GM12892 (cell line): ENCODE results near the gene KRTAP10-6.

ENCODE experiments used
- DNase-seq: peaks from one replicate; pipeline ENCODE4 v3.0.0; 2011; ENCODE audit not compliant: insufficient read length
- FAIRE-seq: peaks from 2 replicates; lab custom pipeline; 2011; peaks lifted over from hg19 to GRCh38; lab: Jason Lieb, UNC
- POLR2A ChIP-seq: IDR thresholded peaks from 2 replicates; pipeline ENCODE4 v1.6.1; 2011; ENCODE audit warnings: low read depth, low read length, control low read depth
- POLR2AphosphoS5 ChIP-seq: IDR thresholded peaks from 2 replicates; pipeline ENCODE4 v1.6.1; 2011; ENCODE audit warnings: low read depth, low read length, control low read depth
- TAF1 ChIP-seq: IDR thresholded peaks from 2 replicates; pipeline ENCODE4 v1.6.1; 2011; ENCODE audit warnings: low read depth, mild to moderate bottlenecking, control low read depth, low read length, borderline replicate concordance

KRTAP10-6 gene

GRCh38 chr21:44626673-44627143 lies 34.4 kb upstream of the KRTAP10-6 start, which contains the start of gene KRTAP10-9:
Gene KRTAP10-9 (plus strand): TSS chr21:44627093. CDS start chr21:44627172, 79 bp downstream.
- DNase-seq (no peak), FAIRE-seq (no peak)
- TF ChIP-seq POLR2AphosphoS5: no peak
- TF ChIP-seq TAF1: no peak
- no peak for TF ChIP-seq POLR2A

DNA sequence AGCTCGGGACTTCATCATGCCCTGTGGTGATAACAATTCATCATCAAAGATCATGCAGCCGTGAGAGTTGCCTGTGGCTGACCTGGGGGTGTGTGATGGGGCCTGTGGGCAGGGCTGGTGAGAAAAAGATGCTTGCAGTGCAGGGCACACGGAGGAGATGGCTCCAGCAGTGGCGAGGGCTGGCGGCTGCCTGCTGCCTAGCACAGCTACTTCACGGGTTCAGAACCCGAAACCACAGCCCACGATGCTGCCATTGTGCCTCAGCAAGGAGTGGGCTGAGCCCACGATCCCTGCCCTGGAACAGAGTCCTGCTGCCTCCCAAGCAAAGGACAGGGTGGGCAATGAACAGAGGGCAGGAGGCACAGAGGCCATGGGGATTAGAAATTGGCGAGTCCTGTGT lies 34.0 kb upstream of the KRTAP10-6 start:
- FAIRE-seq (no peak), DNase-seq (no peak)
- no peak for TF ChIP-seq TAF1
- TF ChIP-seq POLR2AphosphoS5: no peak
- TF ChIP-seq POLR2A: no peak

- FAIRE-seq (no peak), DNase-seq (no peak)
- no peak for TF ChIP-seq POLR2A
- no peak for TF ChIP-seq POLR2AphosphoS5
- no peak for TF ChIP-seq TAF1
Measured at GRCh38 chr21:44625756-44626155, 33.5 kb upstream of the KRTAP10-6 start.

GRCh38 chr21:44623575-44623974 lies 31.3 kb upstream of the KRTAP10-6 start:
- TF ChIP-seq TAF1 (no peak), POLR2AphosphoS5 (no peak), POLR2A (no peak)
- DNase-seq (no peak), FAIRE-seq (no peak)

DNA sequence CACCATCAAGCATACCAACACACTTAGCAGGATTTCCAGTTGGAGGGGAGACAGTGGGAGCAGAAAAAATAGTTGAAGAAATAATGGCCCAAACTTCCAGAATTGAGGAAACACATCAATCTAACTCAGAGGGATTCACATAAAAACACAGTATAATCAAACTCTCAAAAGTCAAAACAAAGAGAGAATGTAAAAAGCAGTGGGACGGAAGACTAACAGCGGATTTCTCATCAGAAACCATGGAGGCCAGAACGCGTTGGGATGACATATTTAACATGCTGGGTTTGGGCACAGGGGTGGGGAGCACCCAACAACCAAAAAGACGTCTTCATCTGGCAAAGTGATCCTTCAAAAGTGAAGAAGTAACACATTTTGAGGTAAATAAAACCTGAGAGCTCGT lies 27.6 kb upstream of the KRTAP10-6 start:
- FAIRE-seq (no peak), DNase-seq (no peak)
- no peak for TF ChIP-seq TAF1
- no peak for TF ChIP-seq POLR2A
- no peak for TF ChIP-seq POLR2AphosphoS5

- DNase-seq: no peak
- no peak for FAIRE-seq
- TF ChIP-seq POLR2AphosphoS5 (no peak), TAF1 (no peak), POLR2A (no peak)
Measured at GRCh38 chr21:44618909-44619308, 26.6 kb upstream of the KRTAP10-6 start.

DNA sequence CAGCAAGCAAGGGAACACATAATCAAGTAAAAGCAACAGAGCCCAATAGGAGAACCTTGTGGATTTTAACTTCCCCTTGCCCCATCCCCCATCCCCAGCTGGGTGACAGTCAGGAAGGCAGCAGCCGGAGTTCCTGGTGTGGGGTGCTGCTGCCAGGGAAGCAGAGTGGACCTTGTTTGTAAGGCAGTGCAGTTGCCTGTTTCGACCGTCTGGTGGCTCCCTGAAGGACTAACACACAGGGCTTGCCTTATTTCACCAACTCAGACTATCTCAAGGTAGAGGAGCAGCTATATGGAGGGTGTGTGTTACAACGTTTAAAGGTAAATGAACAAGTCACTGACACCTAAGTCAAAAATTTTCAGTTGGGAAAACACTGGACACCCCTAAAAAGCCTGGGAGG lies 26.2 kb upstream of the KRTAP10-6 start:
- no peak for TF ChIP-seq POLR2A
- no peak for TF ChIP-seq POLR2AphosphoS5
- TF ChIP-seq TAF1: no peak
- no peak for DNase-seq
- FAIRE-seq: no peak

DNA sequence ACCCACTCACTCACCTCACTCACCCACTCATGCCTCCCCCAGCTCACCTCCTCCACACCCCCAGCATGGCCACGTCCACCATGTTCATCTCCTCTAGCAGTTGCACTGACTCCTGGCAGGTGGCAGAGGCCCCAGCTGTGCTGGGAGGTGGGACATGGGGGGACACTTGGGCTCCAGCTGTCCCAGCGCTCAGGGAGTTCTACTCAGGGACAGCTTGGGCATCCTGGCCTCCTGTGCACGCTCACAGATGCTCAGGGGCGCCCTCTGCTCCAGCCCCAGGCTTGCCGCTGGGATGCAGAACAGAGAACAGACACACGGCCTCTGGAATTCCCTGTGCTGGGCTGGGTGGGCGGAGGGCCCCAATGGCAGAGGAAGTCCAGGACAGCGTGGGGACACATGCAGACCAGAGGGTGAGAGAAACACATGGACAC lies 24.8 kb upstream of the KRTAP10-6 start:
- TF ChIP-seq TAF1 (no peak), POLR2A (no peak), POLR2AphosphoS5 (no peak)
- no peak for DNase-seq
- FAIRE-seq: no peak

DNA sequence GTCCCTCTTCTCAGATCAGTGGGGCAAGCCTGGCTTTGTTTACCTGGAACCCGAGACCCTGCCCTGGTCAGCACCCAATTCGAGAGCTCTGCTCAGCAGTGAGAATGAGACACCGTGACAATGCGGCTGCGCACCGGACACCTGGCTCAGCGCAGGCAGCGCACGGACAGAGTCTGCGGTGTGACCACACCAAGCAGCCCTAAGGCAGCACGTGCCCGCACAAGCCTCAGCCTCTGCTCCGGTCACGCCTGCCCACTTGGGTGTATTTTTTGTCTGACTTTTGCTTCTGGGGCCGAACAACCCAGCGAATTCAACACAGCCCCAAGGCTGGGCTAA lies 24.3 kb upstream of the KRTAP10-6 start:
- TF ChIP-seq POLR2A: no peak
- no peak for TF ChIP-seq TAF1
- TF ChIP-seq POLR2AphosphoS5: no peak
- FAIRE-seq: no peak
- DNase-seq: no peak

- DNase-seq (no peak), FAIRE-seq (no peak)
- TF ChIP-seq TAF1 (no peak), POLR2AphosphoS5 (no peak), POLR2A (no peak)
Measured at GRCh38 chr21:44615911-44616590, 23.7 kb upstream of the KRTAP10-6 start.

- FAIRE-seq (no peak), DNase-seq (no peak)
- no peak for TF ChIP-seq POLR2AphosphoS5
- no peak for TF ChIP-seq TAF1
- TF ChIP-seq POLR2A: no peak
Measured at GRCh38 chr21:44615466-44615865, 23.2 kb upstream of the KRTAP10-6 start.

DNA sequence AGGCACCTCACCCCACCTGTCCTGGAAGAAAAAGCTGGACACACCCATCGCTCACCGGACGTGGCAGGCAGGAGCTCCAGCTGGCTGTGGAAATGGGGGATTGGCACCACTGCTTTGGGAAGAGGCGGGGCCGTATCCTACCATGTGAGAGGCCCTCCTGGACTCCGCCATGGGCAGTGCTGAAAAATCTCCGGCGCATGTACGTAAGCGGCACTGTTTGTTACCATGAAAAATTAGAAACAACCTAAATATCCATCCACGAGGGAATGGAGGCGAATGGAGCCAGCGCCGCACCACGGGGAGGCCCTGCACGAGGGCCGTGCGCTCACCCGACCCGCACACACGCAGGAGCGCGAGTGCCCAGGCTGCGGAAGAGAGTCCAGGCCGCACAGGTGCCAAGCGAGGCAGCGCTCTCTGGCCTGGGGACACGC lies 22.7 kb upstream of the KRTAP10-6 start:
- FAIRE-seq (no peak), DNase-seq (no peak)
- no peak for TF ChIP-seq POLR2AphosphoS5
- TF ChIP-seq POLR2A: no peak
- TF ChIP-seq TAF1: no peak

GRCh38 chr21:44614161-44614631 lies 21.9 kb upstream of the KRTAP10-6 start:
- TF ChIP-seq POLR2A (no peak), TAF1 (no peak), POLR2AphosphoS5 (no peak)
- DNase-seq (no peak), FAIRE-seq (no peak)
